ENCODE measurements around the gene FBLN2.

Gene FBLN2

GRCh38 chr3:13614607-13615006 lies 65.7 kb downstream of the FBLN2 start:
- H3K4me3 ChIP-seq (ENCODE audit: low read depth, low read length), result no peak overlapping the region
- DNase-seq (ENCODE audit: low read depth), result no peak

- H3K4me3 ChIP-seq (ENCODE audit: low read depth, low read length), result no peak overlapping the region
- no peak for DNase-seq (ENCODE audit: low read depth)
These were observed 66.1 kb downstream of the FBLN2 start for GRCh38 chr3:13615019-13615528.

- no peak for DNase-seq (ENCODE audit: low read depth)
- no peak overlapping the region for H3K4me3 ChIP-seq (ENCODE audit: low read depth, low read length)
These were observed 67.4 kb downstream of the FBLN2 start for GRCh38 chr3:13616359-13616758.

- DNase-seq (ENCODE audit: low read depth), result no peak
- no peak overlapping the region for H3K4me3 ChIP-seq (ENCODE audit: low read depth, low read length)
These were observed 68.3 kb downstream of the FBLN2 start for GRCh38 chr3:13617097-13617738.

GRCh38 chr3:13617981-13618380 lies 69.1 kb downstream of the FBLN2 start:
- H3K4me3 ChIP-seq (ENCODE audit: low read depth, low read length), result no peak overlapping the region
- DNase-seq (ENCODE audit: low read depth), result no peak

- no peak for DNase-seq (ENCODE audit: low read depth)
- H3K4me3 ChIP-seq (ENCODE audit: low read depth, low read length), result no peak overlapping the region
These were observed 69.9 kb downstream of the FBLN2 start for GRCh38 chr3:13618836-13619235.

- DNase-seq (ENCODE audit: low read depth), result no peak
- H3K4me3 ChIP-seq (ENCODE audit: low read depth, low read length), result no peak overlapping the region
These were observed 70.8 kb downstream of the FBLN2 start for GRCh38 chr3:13619661-13620230.

GRCh38 chr3:13620281-13620680 lies 71.4 kb downstream of the FBLN2 start:
- no peak for DNase-seq (ENCODE audit: low read depth)
- H3K4me3 ChIP-seq (ENCODE audit: low read depth, low read length), result no peak overlapping the region

GRCh38 chr3:13620776-13621365 lies 71.9 kb downstream of the FBLN2 start:
- no peak overlapping the region for H3K4me3 ChIP-seq (ENCODE audit: low read depth, low read length)
- no peak for DNase-seq (ENCODE audit: low read depth)

GRCh38 chr3:13621381-13622221 lies 72.7 kb downstream of the FBLN2 start:
- no peak overlapping the region for H3K4me3 ChIP-seq (ENCODE audit: low read depth, low read length)
- DNase-seq (ENCODE audit: low read depth), result no peak

- no peak for DNase-seq (ENCODE audit: low read depth)
- no peak overlapping the region for H3K4me3 ChIP-seq (ENCODE audit: low read depth, low read length)
These were observed 73.4 kb downstream of the FBLN2 start for GRCh38 chr3:13622356-13622755.

GRCh38 chr3:13623101-13623654 lies 74.3 kb downstream of the FBLN2 start:
- no peak for DNase-seq (ENCODE audit: low read depth)

GRCh38 chr3:13624021-13624420 lies 75.1 kb downstream of the FBLN2 start:
- DNase-seq (ENCODE audit: low read depth), result no peak
- no peak overlapping the region for H3K4me3 ChIP-seq (ENCODE audit: low read depth, low read length)

More at GRCh38 chr3:13623101-13623654, 74.3 kb downstream of the FBLN2 start:
- H3K4me3 ChIP-seq (ENCODE audit: low read depth, low read length), result no peak overlapping the region

GRCh38 chr3:13624671-13625125 lies 75.8 kb downstream of the FBLN2 start:
- no peak for DNase-seq (ENCODE audit: low read depth)

GRCh38 chr3:13626396-13626795 lies 77.5 kb downstream of the FBLN2 start:
- DNase-seq (ENCODE audit: low read depth), result no peak

More at GRCh38 chr3:13624671-13625125, 75.8 kb downstream of the FBLN2 start:
- H3K4me3 ChIP-seq (ENCODE audit: low read depth, low read length), result no peak overlapping the region

GRCh38 chr3:13626915-13627460 lies 78.1 kb downstream of the FBLN2 start:
- DNase-seq (ENCODE audit: low read depth), result no peak
- H3K4me3 ChIP-seq (ENCODE audit: low read depth, low read length), result no peak overlapping the region

More at GRCh38 chr3:13626396-13626795, 77.5 kb downstream of the FBLN2 start:
- H3K4me3 ChIP-seq (ENCODE audit: low read depth, low read length), result no peak overlapping the region

- DNase-seq (ENCODE audit: low read depth), result no peak
- H3K4me3 ChIP-seq (ENCODE audit: low read depth, low read length), result no peak overlapping the region
These were observed 78.8 kb downstream of the FBLN2 start for GRCh38 chr3:13627681-13628080.

GRCh38 chr3:13628432-13628831 lies 79.5 kb downstream of the FBLN2 start:
- DNase-seq (ENCODE audit: low read depth), result no peak
- H3K4me3 ChIP-seq (ENCODE audit: low read depth, low read length), result no peak overlapping the region

GRCh38 chr3:13628841-13629551 lies 80.1 kb downstream of the FBLN2 start:
- H3K4me3 ChIP-seq (ENCODE audit: low read depth, low read length), result no peak overlapping the region
- DNase-seq (ENCODE audit: low read depth), result no peak

All from skeletal muscle cell (primary cell).